ENCODE measurements around the gene LKAAEAR1.
"Not testable (repeated sequence)": the region's sequence is repeated elsewhere in the genome, so short reads cannot be mapped to it uniquely, and the experiment has no call there.

The LKAAEAR1 gene

DNA sequence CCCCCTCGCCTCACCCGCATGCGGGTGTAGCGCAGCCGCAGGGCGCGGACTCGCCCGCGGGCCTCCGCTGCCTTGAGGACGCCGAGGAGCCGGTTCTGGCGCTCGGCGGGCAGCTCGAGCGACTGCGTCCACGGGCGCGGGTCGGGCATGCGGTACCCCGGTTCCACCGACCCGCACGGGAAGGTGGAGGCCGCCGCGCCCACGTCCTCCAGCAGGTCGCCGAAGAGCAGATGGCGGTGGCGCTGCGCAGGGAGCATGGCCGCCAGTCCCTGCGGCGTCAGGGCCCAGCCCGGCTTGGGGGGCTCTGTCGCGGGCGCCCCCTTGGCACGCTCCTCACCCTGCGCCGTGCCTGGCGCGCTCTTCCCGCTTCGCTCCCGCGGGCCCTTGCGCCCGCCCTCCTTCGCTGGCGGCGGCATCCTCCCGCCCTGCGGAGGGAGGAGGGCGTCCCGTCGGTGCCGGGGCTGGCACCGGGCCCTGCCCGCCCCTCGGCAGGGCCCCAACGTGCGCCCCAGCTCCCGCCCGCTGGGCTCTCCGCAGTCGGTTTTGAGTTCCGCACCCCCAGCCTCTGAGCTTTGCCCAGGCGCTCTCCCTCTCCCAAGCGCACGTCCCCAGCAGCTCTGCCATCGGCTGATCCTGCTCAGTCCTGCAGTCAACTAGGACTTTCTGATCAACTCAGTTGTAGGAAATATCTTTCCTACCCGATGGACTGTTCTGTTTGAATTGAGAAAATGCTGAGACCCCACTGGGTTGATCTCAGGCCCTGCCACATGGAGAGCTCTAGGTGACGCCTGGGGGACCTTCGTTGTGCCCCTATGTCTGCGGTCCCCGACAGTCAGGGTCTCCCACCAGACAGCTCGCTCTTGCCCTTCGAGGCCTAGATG lies at the start of gene LKAAEAR1:
Gene LKAAEAR1, minus strand, starts transcription at position 595 of the 881 bp plus-strand sequence. Its CDS starts 179 bp downstream, at position 416.
- no peak for DNase-seq

DNA sequence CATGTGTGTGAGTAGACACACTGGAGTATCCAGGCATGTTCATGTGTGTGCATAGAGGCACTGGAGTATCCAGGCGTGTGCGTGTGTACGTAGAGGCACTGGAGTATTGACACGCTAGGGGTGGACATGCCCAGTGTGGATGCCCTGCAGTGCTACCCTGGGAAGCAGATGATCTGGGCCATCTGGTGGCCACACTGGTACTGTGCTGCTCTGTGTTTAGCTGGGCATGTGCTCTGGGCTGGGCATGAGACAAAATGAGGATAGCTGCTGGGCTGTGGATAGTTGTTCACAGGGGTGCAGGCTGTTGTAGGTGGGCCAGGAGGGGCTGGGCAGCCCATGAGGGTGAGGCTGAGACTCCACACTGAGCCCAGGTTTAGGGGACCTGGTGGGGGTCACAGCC lies 47.2 kb upstream of the LKAAEAR1 start:
- DNase-seq = no peak

GRCh38 chr20:64130876-64131275 lies 46.7 kb upstream of the LKAAEAR1 start:
- no peak for DNase-seq

DNA sequence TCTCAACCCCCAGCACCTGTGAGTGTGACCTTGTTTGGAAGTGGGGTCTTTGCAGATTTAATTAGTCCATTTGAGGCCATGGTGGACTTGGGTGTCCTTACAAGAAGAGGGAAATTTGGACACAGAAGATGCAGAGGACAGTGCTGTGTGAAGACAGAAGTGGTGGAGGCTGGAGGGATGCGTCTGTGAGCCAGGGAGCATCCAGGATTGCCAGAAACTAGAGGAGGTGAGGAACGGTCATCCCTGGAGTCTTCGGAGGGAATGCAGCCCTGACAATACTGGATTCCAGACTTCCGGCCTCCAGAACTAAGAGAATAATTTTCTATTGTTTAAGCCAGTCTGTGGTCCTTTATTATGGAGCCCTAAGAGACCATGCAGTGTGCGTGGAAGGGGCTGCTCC lies 46.1 kb upstream of the LKAAEAR1 start:
- no peak for DNase-seq

GRCh38 chr20:64129146-64129782 lies 45.1 kb upstream of the LKAAEAR1 start:
- DNase-seq = no peak

DNA sequence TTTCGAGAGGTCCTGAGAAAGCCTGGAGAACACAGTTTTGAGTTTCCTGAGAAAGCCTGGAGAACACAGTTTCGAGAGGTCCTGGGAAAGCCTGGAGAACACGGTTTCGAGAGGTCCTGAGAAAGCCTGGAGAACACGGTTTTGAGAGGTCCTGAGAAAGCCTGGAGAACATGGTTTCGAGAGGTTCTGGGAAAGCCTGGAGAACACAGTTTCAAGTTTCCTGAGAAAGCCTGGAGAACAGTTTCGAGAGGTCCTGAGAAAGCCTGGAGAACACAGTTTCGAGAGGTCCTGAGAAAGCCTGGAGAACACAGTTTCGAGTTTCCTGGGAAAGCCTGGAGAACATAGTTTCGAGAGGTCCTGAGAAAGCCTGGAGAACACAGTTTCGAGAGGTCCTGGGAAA lies 39.3 kb upstream of the LKAAEAR1 start:
- not testable (repeated sequence) for DNase-seq

DNA sequence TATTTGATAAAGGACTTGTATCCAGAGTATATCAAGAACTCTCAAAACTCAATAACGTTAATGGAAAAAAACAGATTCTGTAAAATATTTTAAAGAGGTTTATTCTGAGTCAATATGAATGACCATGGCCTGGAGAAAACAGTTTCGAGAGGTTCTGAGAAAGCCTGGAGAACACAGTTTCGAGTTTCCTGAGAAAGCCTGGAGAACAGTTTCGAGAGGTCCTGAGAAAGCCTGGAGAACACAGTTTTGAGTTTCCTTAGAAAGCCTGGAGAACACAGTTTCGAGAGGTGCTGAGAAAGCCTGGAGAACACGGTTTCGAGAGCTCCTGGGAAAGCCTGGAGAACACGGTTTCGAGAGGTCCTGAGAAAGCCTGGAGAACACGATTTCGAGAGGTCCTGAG lies 38.7 kb upstream of the LKAAEAR1 start:
- DNase-seq = not testable (repeated sequence)

- no peak for DNase-seq
Observed at GRCh38 chr20:64121586-64121985, 37.4 kb upstream of the LKAAEAR1 start.

DNA sequence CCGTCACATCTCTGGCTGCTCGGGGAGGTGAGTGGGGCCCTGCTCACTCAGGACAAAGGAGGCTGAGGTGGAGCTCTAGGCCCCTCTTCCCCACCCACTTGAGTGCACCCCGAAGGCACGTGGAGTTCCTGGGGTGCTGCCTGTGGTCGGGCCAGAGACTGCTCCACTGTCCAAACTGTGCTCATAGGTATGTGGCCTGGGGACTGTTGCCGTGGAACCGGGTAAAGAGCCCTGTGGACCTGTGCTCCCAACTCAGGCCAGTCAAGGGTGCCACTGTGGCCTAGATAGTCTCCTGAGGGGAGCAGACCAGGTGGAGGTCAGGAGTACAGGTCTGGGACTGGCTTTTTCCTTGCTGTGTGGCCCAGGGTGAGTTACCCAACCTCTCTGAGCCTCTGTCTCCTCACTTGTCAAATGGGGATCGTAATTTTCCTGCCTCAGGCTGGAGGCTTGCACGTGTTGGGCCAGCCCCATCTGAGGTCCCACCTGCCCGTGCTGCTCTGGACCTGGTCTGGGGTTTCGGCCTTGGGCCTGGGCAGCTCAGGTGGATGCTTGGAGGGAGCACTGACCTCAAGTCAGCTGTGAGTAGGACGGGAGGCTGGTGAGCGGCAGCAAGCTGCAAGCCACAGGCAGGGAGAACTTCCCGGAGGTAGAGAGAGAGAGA lies 35.6 kb upstream of the LKAAEAR1 start:
- no peak for DNase-seq

- DNase-seq = no peak
Observed at GRCh38 chr20:64119301-64119680, 35.1 kb upstream of the LKAAEAR1 start.

DNA sequence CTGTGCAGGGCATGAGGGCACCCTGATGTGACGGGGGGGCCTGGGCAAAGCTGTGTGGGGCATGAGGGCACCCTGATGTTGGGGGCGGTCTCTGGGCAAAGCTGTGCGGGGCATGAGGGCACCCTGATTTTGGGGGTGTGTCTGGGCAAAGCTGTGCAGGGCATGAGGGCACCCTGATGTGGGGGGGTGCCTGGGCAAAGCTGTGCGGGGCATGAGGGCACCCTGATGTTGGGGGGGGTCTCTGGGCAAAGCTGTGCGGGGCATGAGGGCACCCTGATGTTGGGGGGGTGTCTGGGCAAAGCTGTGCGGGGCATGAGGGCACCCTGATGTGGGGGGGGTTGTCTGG lies 33.2 kb upstream of the LKAAEAR1 start:
- DNase-seq = not testable (repeated sequence)

- no peak for DNase-seq
Observed at GRCh38 chr20:64116541-64117431, 32.6 kb upstream of the LKAAEAR1 start.

GRCh38 chr20:64116016-64116415 lies 31.8 kb upstream of the LKAAEAR1 start:
- no peak for DNase-seq

DNA sequence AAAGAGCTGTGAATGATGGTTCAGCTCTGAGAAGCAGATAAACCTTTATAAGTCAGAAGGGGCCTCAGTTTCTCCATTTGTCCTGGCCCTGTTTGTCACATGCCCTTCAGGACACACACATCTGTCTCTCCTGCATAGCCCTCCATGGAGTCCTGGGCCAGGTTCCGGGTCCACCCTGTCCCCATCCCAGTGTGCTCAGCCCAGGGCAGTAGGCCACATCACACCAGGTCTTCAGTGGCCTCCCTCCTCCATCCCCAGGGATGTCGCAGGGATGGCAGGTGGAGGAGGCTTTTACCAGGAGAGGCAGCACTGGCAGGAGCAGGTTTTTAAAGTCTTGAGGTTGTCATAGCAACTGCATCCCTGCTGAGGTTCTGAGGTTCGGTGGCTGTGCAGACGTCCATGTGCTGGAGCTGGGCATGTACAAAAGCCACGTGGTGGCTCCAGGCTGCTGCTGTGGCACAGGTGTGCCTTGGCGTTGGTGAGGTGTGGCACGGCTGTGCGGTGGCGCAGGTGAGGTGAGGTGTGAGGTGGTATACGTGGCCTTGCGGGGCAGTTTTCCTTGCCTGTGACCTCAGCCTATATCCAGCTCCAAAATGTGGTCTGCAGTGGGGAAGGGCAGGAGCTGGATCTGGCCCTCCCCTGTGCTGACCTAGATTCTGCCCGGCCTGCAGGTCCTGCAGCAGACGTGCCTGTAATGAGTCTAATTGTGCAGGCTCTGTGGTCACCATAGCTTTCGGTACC lies 31.1 kb upstream of the LKAAEAR1 start:
- DNase-seq = peak; percentile 20

- DNase-seq = no peak
Observed at GRCh38 chr20:64114356-64114971, 30.3 kb upstream of the LKAAEAR1 start.

DNA sequence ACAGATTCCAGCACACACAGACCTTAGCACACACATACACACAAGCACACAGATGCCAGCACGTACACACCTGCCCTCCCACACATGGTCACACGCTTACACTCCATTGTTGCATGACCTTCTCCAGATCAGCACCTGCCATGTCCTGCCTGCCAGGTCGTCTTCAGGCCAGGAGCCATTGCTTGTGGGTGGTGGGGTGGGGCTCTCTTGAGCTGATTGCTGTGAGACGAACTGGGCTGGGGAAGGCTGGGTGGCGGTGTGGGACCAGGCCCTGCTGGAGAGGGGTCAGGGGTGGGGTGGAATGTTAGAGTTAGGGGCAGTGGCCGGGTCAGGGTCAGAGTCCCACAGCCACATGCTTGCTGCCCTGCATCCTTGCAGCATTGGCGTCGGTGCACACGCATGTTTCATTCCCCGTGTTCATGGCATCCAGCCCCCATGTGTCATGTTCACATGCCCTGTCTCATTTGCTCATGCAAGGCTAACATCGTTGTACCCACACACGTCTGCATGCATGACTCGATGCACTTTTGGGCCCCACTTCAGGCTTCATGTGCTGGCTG lies 29.7 kb upstream of the LKAAEAR1 start:
- DNase-seq = no peak

DNA sequence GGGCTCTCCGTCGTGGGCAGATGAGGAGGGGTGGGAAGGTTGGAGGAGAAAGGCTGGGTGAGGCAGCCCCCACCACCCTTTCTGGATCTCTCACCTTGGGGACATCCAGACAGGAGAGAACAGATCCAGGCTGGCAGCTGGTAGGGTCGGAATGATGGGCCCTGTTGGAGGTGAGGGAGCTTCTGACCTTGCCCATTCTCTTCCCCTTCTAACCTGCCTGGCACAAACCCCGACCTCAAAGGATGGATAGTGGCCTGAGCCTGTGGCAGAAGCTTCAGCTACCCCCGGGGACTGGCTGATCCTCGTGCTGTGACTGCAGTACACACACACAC lies 29.2 kb upstream of the LKAAEAR1 start:
- no peak for DNase-seq

- DNase-seq = no peak
Observed at GRCh38 chr20:64112691-64113443, 28.7 kb upstream of the LKAAEAR1 start.

- no peak for DNase-seq
Observed at GRCh38 chr20:64111841-64112641, 27.8 kb upstream of the LKAAEAR1 start.
